ENCODE measurements around the gene NECTIN1.

NECTIN1 gene

GRCh38 chr11:119723243-119723951 lies 5.6 kb downstream of the NECTIN1 start:
- Histone ChIP-seq H3K4me1 (ENCODE audit: control insufficient read depth in 2 of 2, insufficient read depth in 2 of 2, low read length in 2 of 2) (peaks cover 36 to 52% of the 10 kb centered on the region in 2 donors), H3K27me3 (ENCODE audit: control insufficient read depth in 2 of 2, insufficient read depth in 2 of 2, low read length in 2 of 2) (no peaks in the 10 kb centered on the region), H3K9ac (ENCODE audit: low read depth in 1 of 2, low read length in 2 of 2) (no peak overlapping the region), H3K4me3 (ENCODE audit: low read length in 2 of 2) (no peak overlapping the region), H3K36me3 (ENCODE audit: control insufficient read depth in 2 of 2, insufficient read depth in 2 of 2, low read length in 2 of 2) (no peaks in the 10 kb centered on the region), H3K9me3 (ENCODE audit: control insufficient read depth in 2 of 2, low read length in 2 of 2) (no peaks in the 10 kb centered on the region), H3K27ac (ENCODE audit: low read depth in 2 of 2, low read length in 2 of 2) (no peak overlapping the region)

DNA sequence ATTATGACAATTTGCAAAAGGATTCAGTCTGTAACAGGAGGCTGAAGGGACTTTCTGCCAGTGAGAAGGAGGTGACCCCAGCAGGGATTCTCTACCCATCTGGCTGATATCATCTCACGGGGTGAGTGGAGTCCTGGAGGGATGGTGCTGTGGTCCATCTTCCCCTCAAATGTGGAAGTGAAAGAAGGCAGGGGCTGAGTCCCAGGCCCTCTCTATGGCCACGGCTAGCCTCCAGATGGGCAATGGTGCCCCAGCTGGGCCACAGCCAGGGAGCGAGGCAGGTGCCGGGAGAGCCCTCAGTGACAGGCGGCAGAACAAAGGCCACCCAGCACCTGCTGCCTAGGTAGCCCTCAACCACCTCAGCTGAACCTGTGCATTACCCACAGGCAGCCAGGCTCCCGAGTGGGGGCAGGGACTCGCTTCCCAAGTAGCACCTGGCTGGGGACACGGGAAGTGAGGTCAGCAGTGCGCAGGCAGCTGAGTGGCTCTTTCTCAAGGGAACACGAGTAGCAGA lies 6.7 kb downstream of the NECTIN1 start:
- no peak overlapping the region for H3K27ac ChIP-seq (ENCODE audit: low read depth in 2 of 2, low read length in 2 of 2)

DNA sequence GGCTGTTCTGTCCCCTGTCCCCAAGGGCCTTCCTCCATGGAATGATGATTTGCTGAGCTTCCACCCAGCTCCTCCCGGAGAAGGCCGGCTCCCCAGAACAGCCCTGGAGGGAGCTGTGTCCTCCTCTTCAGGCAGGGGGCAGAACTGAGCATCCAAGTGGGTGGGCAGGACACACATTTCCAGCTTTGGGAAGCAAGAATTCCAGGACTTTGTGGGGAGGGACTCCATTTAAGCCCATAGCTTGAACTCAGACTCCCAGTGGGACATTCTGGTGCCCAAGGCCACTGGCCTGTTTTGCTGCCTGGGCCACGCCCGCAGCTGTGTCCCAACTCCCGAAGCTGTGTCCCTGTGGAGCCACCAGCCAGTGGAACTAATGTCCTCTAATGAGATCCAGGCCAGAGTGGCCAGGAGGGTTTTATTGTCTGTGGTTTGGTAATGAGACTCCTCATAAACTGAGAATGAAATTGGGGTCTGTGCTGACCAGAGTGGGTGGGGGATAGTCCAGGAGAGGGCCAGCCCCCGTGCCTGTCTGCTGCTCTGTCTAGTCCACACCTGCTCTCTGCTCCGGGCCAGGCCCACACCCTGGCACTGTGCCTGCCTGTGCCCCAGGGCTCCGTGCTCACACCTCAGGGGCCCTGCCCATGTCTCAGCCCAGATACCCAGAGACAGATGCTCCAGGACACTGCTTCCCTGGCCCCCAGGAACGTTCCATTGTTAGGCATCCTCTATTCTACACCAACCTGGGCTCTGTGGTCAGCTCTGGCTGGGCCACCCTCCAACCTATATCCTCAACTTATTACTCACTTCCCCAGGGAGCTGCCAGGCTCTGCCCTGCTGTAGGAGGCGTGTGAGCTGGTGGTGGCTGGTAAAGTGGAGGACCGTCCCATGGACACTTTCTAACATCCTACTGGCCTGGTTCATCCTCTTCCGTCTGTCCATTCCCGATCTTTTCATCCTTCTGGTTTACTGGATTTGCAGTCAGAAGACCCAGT lies 7.6 kb downstream of the NECTIN1 start:
- no peak overlapping the region for H3K9ac ChIP-seq (ENCODE audit: low read depth in 1 of 2, low read length in 2 of 2)
- no peaks in the 10 kb centered on the region for H3K9me3 ChIP-seq (ENCODE audit: control insufficient read depth in 2 of 2, low read length in 2 of 2)
- H3K36me3 ChIP-seq (ENCODE audit: control insufficient read depth in 2 of 2, insufficient read depth in 2 of 2, low read length in 2 of 2), result no peaks in the 10 kb centered on the region
- H3K27ac ChIP-seq (ENCODE audit: low read depth in 2 of 2, low read length in 2 of 2), result peak overlapping the region in 1 of 2 donors; percentile 32
- H3K4me3 ChIP-seq (ENCODE audit: low read length in 2 of 2), result no peak overlapping the region
- peaks cover 18 to 34% of the 10 kb centered on the region in 2 donors for H3K4me1 ChIP-seq (ENCODE audit: control insufficient read depth in 2 of 2, insufficient read depth in 2 of 2, low read length in 2 of 2)
- H3K27me3 ChIP-seq (ENCODE audit: control insufficient read depth in 2 of 2, insufficient read depth in 2 of 2, low read length in 2 of 2), result no peaks in the 10 kb centered on the region

More for the DNA sequence above, 6.7 kb downstream of the NECTIN1 start:
- no peak overlapping the region for H3K9ac ChIP-seq (ENCODE audit: low read depth in 1 of 2, low read length in 2 of 2)
- H3K27me3 ChIP-seq (ENCODE audit: control insufficient read depth in 2 of 2, insufficient read depth in 2 of 2, low read length in 2 of 2), result no peaks in the 10 kb centered on the region
- no peaks in the 10 kb centered on the region for H3K36me3 ChIP-seq (ENCODE audit: control insufficient read depth in 2 of 2, insufficient read depth in 2 of 2, low read length in 2 of 2)
- H3K4me1 ChIP-seq (ENCODE audit: control insufficient read depth in 2 of 2, insufficient read depth in 2 of 2, low read length in 2 of 2), result peaks cover 28 to 43% of the 10 kb centered on the region in 2 donors
- no peak overlapping the region for H3K4me3 ChIP-seq (ENCODE audit: low read length in 2 of 2)
- H3K9me3 ChIP-seq (ENCODE audit: control insufficient read depth in 2 of 2, low read length in 2 of 2), result no peaks in the 10 kb centered on the region

GRCh38 chr11:119720311-119720913 lies 8.6 kb downstream of the NECTIN1 start:
- peaks cover 9 to 30% of the 10 kb centered on the region in 2 donors for H3K4me1 ChIP-seq (ENCODE audit: control insufficient read depth in 2 of 2, insufficient read depth in 2 of 2, low read length in 2 of 2)
- H3K4me3 ChIP-seq (ENCODE audit: low read length in 2 of 2), result no peak overlapping the region
- H3K27ac ChIP-seq (ENCODE audit: low read depth in 2 of 2, low read length in 2 of 2), result no peak overlapping the region
- no peaks in the 10 kb centered on the region for H3K36me3 ChIP-seq (ENCODE audit: control insufficient read depth in 2 of 2, insufficient read depth in 2 of 2, low read length in 2 of 2)
- no peak overlapping the region for H3K9ac ChIP-seq (ENCODE audit: low read depth in 1 of 2, low read length in 2 of 2)
- H3K9me3 ChIP-seq (ENCODE audit: control insufficient read depth in 2 of 2, low read length in 2 of 2), result no peaks in the 10 kb centered on the region
- no peaks in the 10 kb centered on the region for H3K27me3 ChIP-seq (ENCODE audit: control insufficient read depth in 2 of 2, insufficient read depth in 2 of 2, low read length in 2 of 2)

GRCh38 chr11:119717839-119718534 lies 11.0 kb downstream of the NECTIN1 start:
- Histone ChIP-seq H3K27me3 (ENCODE audit: control insufficient read depth in 2 of 2, insufficient read depth in 2 of 2, low read length in 2 of 2) (no peaks in the 10 kb centered on the region), H3K9me3 (ENCODE audit: control insufficient read depth in 2 of 2, low read length in 2 of 2) (no peaks in the 10 kb centered on the region), H3K9ac (ENCODE audit: low read depth in 1 of 2, low read length in 2 of 2) (no peak overlapping the region), H3K27ac (ENCODE audit: low read depth in 2 of 2, low read length in 2 of 2) (no peak overlapping the region), H3K36me3 (ENCODE audit: control insufficient read depth in 2 of 2, insufficient read depth in 2 of 2, low read length in 2 of 2) (no peaks in the 10 kb centered on the region), H3K4me3 (ENCODE audit: low read length in 2 of 2) (no peak overlapping the region), H3K4me1 (ENCODE audit: control insufficient read depth in 2 of 2, insufficient read depth in 2 of 2, low read length in 2 of 2) (peaks cover 8 to 22% of the 10 kb centered on the region in 2 donors)

DNA sequence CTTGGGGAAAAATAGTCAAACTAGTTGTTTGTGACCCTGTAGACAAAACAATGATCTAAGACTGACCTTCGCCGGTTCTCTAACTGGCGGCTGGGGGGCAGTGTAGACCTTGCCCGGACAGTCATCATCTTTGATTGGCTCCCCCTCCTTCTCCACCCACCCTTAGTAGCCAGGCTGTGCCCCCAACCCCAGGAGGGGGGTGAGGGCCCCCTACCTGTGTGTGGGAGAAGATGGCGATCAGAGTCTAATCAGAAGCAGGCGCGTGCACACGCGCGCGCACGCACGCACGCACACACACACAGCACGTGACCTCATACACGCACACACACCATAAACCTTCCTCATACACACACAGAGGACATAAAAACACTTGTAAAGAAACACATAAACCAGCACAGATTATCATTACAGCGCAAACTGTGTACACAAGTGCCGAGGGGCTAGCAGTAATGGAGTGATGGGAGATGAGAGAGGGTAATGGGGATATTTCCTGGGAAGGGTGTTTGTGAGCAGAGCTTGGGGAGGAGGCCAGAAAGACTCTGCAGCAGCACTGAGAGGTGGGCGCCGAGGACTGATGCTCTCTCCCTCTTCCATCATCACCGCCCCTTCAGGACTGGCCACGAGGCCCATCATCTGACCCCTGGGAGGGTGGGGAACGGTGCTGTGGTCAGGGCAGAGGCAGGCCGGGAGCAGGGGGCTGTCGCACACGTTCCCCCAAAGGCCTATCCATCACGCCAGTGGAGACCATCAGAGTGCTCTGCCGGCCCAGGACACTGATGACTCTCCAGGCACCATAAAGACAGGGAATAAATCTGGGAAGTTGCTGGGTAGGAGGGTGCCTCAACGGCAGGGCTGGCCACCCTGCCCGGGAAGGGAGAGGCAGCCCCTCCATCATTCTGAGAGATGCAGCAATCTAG lies 12.2 kb downstream of the NECTIN1 start:
- no peak overlapping the region for H3K27ac ChIP-seq (ENCODE audit: low read depth in 2 of 2, low read length in 2 of 2)
- peaks cover 8 to 15% of the 10 kb centered on the region in 2 donors for H3K4me1 ChIP-seq (ENCODE audit: control insufficient read depth in 2 of 2, insufficient read depth in 2 of 2, low read length in 2 of 2)
- peaks cover 0 to under 1% of the 10 kb centered on the region in 2 donors for H3K36me3 ChIP-seq (ENCODE audit: control insufficient read depth in 2 of 2, insufficient read depth in 2 of 2, low read length in 2 of 2)
- no peak overlapping the region for H3K4me3 ChIP-seq (ENCODE audit: low read length in 2 of 2)
- H3K9me3 ChIP-seq (ENCODE audit: control insufficient read depth in 2 of 2, low read length in 2 of 2), result no peaks in the 10 kb centered on the region
- no peak overlapping the region for H3K9ac ChIP-seq (ENCODE audit: low read depth in 1 of 2, low read length in 2 of 2)
- no peaks in the 10 kb centered on the region for H3K27me3 ChIP-seq (ENCODE audit: control insufficient read depth in 2 of 2, insufficient read depth in 2 of 2, low read length in 2 of 2)

- Histone ChIP-seq H3K27me3 (ENCODE audit: control insufficient read depth in 2 of 2, insufficient read depth in 2 of 2, low read length in 2 of 2) (no peaks in the 10 kb centered on the region), H3K36me3 (ENCODE audit: control insufficient read depth in 2 of 2, insufficient read depth in 2 of 2, low read length in 2 of 2) (peaks cover 0 to 3% of the 10 kb centered on the region in 2 donors), H3K4me1 (ENCODE audit: control insufficient read depth in 2 of 2, insufficient read depth in 2 of 2, low read length in 2 of 2) (peaks cover 2 to 5% of the 10 kb centered on the region in 2 donors), H3K9ac (ENCODE audit: low read depth in 1 of 2, low read length in 2 of 2) (no peak overlapping the region), H3K27ac (ENCODE audit: low read depth in 2 of 2, low read length in 2 of 2) (no peak overlapping the region), H3K4me3 (ENCODE audit: low read length in 2 of 2) (no peak overlapping the region), H3K9me3 (ENCODE audit: control insufficient read depth in 2 of 2, low read length in 2 of 2) (no peaks in the 10 kb centered on the region)
Measured at GRCh38 chr11:119714590-119714989, 14.4 kb downstream of the NECTIN1 start.

- Histone ChIP-seq H3K36me3 (ENCODE audit: control insufficient read depth in 2 of 2, insufficient read depth in 2 of 2, low read length in 2 of 2) (peaks cover 0 to 3% of the 10 kb centered on the region in 2 donors), H3K27me3 (ENCODE audit: control insufficient read depth in 2 of 2, insufficient read depth in 2 of 2, low read length in 2 of 2) (no peaks in the 10 kb centered on the region), H3K27ac (ENCODE audit: low read depth in 2 of 2, low read length in 2 of 2) (no peak overlapping the region), H3K9ac (ENCODE audit: low read depth in 1 of 2, low read length in 2 of 2) (no peak overlapping the region), H3K9me3 (ENCODE audit: control insufficient read depth in 2 of 2, low read length in 2 of 2) (no peaks in the 10 kb centered on the region), H3K4me1 (ENCODE audit: control insufficient read depth in 2 of 2, insufficient read depth in 2 of 2, low read length in 2 of 2) (peaks cover 2 to 5% of the 10 kb centered on the region in 2 donors), H3K4me3 (ENCODE audit: low read length in 2 of 2) (no peak overlapping the region)
Measured at GRCh38 chr11:119714189-119714588, 14.8 kb downstream of the NECTIN1 start.

Measured in mucosa of rectum (tissue), 2 donors.